Measurements from ENCODE around the gene ST3GAL5.

GRCh38 chr2:85873679-85874078, 15.1 kb downstream of the ST3GAL5 start:
- TF ChIP-seq CTCF (IDR thresholded peaks at IDR 0.05) (no peak), EP300 (IDR thresholded peaks at IDR 0.05) (no peak), POLR2A (IDR thresholded peaks at IDR 0.05) (no peak)
